Measurements from ENCODE around the gene RELN. TPM values are rescaled to one million over a fixed set of nuclear protein-coding genes. Genes with fewer than 3 reads are reported as not detected.

RELN gene
- total and polyA plus RNA-seq, 3 donors from 2014 or later = 3.8 to 5.8 (median 5.2) TPM

DNA sequence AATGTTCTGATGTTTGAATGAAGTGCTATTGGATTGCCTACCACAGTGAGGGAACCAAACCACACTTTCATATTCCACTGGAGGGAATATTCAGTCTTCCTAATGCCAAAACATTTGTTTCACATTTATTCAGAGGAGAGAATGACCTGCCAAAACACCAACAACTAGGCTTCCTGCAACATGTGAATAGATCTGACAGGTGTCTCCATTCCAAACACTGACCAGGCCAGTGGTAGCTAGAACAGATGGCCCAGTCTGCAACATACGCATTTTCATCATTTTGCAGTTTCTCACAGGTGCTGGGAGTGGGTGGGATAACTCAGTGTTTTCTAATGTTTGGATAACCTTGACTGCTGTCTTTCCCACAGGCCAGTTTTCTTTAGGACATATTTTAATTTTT, 110.0 kb downstream of the RELN start:
- DNase-seq = no peak

DNA sequence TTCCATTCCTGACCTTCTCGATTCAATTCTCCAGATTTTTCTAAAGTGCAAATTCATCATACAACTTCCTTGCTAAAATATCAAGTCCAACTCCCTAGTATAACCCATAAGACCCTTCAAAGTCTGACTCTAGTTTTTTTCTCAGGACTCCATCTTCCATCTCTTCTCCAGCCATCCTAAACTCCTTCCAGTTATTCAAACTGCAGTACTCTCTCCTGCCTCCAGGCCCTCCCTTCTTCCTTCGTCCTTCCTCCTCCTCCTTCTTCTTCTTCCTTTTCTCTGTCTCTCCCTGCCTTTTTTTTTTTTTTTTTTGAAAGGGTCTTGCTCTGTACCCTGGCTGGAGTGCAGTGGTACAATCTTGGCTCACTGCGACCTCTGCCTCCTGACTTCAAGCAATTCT, 111.9 kb downstream of the RELN start:
- DNase-seq = no peak
- H3K9me3 ChIP-seq = no peaks in the 10 kb centered on the region
- intact Hi-C loops (cut with DNase I; ENCODE audit: low total_unique reads) = no loop called here
- no peaks in the 10 kb centered on the region for H3K4me1 ChIP-seq
- WGBS, 2 donors = 77 to 94% methylated on average over 3 of the region's 3 CpGs
- TF ChIP-seq POLR2A (IDR thresholded peaks at IDR 0.05) = no peak
- TF ChIP-seq, protein P1, sequence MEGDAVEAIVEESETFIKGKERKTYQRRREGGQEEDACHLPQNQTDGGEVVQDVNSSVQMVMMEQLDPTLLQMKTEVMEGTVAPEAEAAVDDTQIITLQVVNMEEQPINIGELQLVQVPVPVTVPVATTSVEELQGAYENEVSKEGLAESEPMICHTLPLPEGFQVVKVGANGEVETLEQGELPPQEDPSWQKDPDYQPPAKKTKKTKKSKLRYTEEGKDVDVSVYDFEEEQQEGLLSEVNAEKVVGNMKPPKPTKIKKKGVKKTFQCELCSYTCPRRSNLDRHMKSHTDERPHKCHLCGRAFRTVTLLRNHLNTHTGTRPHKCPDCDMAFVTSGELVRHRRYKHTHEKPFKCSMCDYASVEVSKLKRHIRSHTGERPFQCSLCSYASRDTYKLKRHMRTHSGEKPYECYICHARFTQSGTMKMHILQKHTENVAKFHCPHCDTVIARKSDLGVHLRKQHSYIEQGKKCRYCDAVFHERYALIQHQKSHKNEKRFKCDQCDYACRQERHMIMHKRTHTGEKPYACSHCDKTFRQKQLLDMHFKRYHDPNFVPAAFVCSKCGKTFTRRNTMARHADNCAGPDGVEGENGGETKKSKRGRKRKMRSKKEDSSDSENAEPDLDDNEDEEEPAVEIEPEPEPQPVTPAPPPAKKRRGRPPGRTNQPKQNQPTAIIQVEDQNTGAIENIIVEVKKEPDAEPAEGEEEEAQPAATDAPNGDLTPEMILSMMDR (IDR thresholded peaks at IDR 0.05) = no peak
- no peak overlapping the region for H3K27ac ChIP-seq
- no peaks in the 10 kb centered on the region for H3K36me3 ChIP-seq (ENCODE audit: low read depth, missing control alignments)
- no peak overlapping the region for H3K4me3 ChIP-seq
- H3K27me3 ChIP-seq = no peaks in the 10 kb centered on the region

More for the DNA sequence above, 110.0 kb downstream of the RELN start:
- H3K4me1 ChIP-seq = no peaks in the 10 kb centered on the region
- no peaks in the 10 kb centered on the region for H3K36me3 ChIP-seq (ENCODE audit: low read depth, missing control alignments)
- no peak overlapping the region for H3K4me3 ChIP-seq
- intact Hi-C loops (cut with DNase I; ENCODE audit: low total_unique reads) = no loop called here
- 46 to 76% methylated on average over 1 of the region's 1 CpG for WGBS, 2 donors
- H3K27ac ChIP-seq = no peak overlapping the region
- no peaks in the 10 kb centered on the region for H3K9me3 ChIP-seq
- TF ChIP-seq POLR2A (IDR thresholded peaks at IDR 0.05) = no peak
- TF ChIP-seq, protein P1 (IDR thresholded peaks at IDR 0.05) = no peak
- H3K27me3 ChIP-seq = no peaks in the 10 kb centered on the region

DNA sequence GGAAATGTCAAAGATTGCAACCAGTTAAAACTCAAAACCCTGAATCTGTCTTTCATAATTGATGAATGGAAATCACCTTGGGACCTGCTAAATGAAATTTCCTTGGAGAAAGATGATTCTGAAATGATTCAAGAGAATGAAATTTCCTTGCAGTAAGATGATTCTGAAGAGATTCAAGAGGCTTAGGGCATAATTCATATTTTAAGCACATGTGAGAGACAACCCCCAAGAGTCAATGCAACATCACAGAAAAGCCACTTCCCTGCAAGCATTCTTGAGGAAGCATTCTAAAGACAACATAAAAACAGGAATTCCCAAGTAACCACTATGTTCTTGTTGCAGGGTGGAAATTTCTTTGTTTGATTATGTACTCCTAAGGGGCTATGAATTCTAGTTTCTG, 113.7 kb downstream of the RELN start:
- intact Hi-C loops (cut with DNase I; ENCODE audit: low total_unique reads) = no loop called here
- no peaks in the 10 kb centered on the region for H3K27me3 ChIP-seq
- no peaks in the 10 kb centered on the region for H3K36me3 ChIP-seq (ENCODE audit: low read depth, missing control alignments)

DNA sequence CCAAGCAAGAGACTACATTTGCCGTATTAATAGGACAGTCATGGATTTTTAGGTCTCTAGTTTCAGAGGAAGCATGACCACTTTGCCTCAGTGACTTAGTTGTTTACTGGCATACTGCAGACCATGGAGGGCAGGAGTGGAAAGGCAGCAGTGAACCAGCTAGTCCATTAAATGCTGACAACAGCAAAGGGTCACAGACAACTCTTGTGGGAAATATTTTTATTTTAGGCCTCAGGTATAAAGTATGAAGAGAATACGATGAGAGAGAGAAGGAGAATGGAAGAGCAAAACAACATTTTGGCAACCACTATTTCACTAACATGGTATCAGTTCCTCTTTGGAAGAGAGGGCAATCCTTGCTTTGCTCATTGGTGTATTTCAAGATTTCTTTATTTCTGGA, 118.0 kb downstream of the RELN start:
- Histone ChIP-seq H3K36me3 (ENCODE audit: low read depth, missing control alignments) (no peaks in the 10 kb centered on the region), H3K4me3 (no peak overlapping the region), H3K27me3 (no peaks in the 10 kb centered on the region), H3K9me3 (no peaks in the 10 kb centered on the region), H3K4me1 (no peaks in the 10 kb centered on the region), H3K27ac (no peak overlapping the region)
- WGBS, 2 donors = 68 to 88% methylated on average over 2 of the region's 2 CpGs
- no peak for DNase-seq
- TF ChIP-seq POLR2A (IDR thresholded peaks at IDR 0.05) = no peak
- TF ChIP-seq, protein P1 (IDR thresholded peaks at IDR 0.05) = no peak
- intact Hi-C loops (cut with DNase I; ENCODE audit: low total_unique reads) = no loop called here

More for the DNA sequence above, 113.7 kb downstream of the RELN start:
- TF ChIP-seq, protein P1 (IDR thresholded peaks at IDR 0.05) = no peak
- TF ChIP-seq POLR2A (IDR thresholded peaks at IDR 0.05) = no peak
- no peaks in the 10 kb centered on the region for H3K9me3 ChIP-seq
- no peak overlapping the region for H3K4me3 ChIP-seq
- DNase-seq = no peak
- no peak overlapping the region for H3K27ac ChIP-seq
- H3K4me1 ChIP-seq = no peaks in the 10 kb centered on the region

DNA sequence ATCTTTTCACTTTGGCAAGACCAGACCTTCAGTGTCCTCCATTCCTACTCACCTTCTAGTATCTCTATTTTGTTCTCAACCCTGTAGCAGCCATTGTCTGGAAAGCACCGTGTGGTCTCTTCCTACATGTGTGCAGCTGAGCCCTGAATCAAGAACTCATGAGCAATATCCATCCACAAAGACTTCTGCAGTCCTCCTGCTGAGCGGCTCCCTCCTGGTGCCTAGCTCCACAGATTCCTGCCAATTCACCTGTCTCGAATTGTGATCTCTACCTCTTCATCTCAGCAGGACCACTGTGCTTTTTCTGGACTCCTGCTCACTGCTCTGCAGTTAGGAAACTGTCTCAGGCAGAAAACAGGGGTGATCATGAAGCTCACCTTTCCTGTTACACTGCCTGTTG, 118.8 kb downstream of the RELN start:
- TF ChIP-seq, protein P1 (IDR thresholded peaks at IDR 0.05) = no peak
- no peak for TF ChIP-seq POLR2A (IDR thresholded peaks at IDR 0.05)
- Histone ChIP-seq H3K36me3 (ENCODE audit: low read depth, missing control alignments) (no peaks in the 10 kb centered on the region), H3K4me3 (no peak overlapping the region), H3K27ac (no peak overlapping the region), H3K4me1 (no peaks in the 10 kb centered on the region), H3K9me3 (no peaks in the 10 kb centered on the region), H3K27me3 (no peaks in the 10 kb centered on the region)
- intact Hi-C loops (cut with DNase I; ENCODE audit: low total_unique reads) = no loop called here
- no peak for DNase-seq
- WGBS, 2 donors = 69 to 85% methylated on average over 3 of the region's 3 CpGs

Data from testis (tissue), 3 donors.